Astrocyte (in vitro differentiated cells and primary cell): ENCODE results near the gene COMT.

Experiments
- EZH2 ChIP-seq: IDR thresholded peaks from 2 replicates; pipeline ENCODE4 v1.6.1; 2012; ENCODE audit warnings: mild to moderate bottlenecking, low read length, inconsistent platforms; ENCODE audit not compliant: insufficient read depth
- TF ChIP-seq, protein P1 (sequence below): IDR thresholded peaks from 2 replicates; pipeline ENCODE4 v1.5.1; 2011; ENCODE audit warnings: low read depth, mild to moderate bottlenecking, inconsistent platforms, low read length, moderate library complexity; ENCODE audit not compliant: insufficient read depth

- TF ChIP-seq, protein P1, sequence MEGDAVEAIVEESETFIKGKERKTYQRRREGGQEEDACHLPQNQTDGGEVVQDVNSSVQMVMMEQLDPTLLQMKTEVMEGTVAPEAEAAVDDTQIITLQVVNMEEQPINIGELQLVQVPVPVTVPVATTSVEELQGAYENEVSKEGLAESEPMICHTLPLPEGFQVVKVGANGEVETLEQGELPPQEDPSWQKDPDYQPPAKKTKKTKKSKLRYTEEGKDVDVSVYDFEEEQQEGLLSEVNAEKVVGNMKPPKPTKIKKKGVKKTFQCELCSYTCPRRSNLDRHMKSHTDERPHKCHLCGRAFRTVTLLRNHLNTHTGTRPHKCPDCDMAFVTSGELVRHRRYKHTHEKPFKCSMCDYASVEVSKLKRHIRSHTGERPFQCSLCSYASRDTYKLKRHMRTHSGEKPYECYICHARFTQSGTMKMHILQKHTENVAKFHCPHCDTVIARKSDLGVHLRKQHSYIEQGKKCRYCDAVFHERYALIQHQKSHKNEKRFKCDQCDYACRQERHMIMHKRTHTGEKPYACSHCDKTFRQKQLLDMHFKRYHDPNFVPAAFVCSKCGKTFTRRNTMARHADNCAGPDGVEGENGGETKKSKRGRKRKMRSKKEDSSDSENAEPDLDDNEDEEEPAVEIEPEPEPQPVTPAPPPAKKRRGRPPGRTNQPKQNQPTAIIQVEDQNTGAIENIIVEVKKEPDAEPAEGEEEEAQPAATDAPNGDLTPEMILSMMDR = no peak
- TF ChIP-seq EZH2 = no peak
Measured at GRCh38 chr22:19916006-19916405, 25.6 kb upstream of the COMT start.
